22Rv1 (cell line): ENCODE data around the gene CHRNB2.

Experiments used
- H3K27ac ChIP-seq: fragments of 450-650 bp; 2 replicates; pipeline ENCODE4 v1.5.1; 2017
- CTCF ChIP-seq: fragments of 450-650 bp; IDR thresholded peaks from 2 replicates; pipeline ENCODE4 v1.5.1; 2017; ENCODE audit warnings: mild to moderate bottlenecking
- ZFX ChIP-seq: fragments of 450-650 bp; IDR thresholded peaks from 2 replicates; pipeline ENCODE4 v1.6.1; 2017; ENCODE audit warnings: antibody characterized with exemption, borderline replicate concordance

CHRNB2 gene

GRCh38 chr1:154575951-154576566 is 8.5 kb downstream of the CHRNB2 start:
- TF ChIP-seq ZFX (no peak), CTCF (no peak)

GRCh38 chr1:154577346-154578057 is 9.9 kb downstream of the CHRNB2 start:
- H3K27ac ChIP-seq: peak overlapping the region; percentile 7; the same call in 1 of the 2 replicates
- TF ChIP-seq CTCF (no peak), ZFX (no peak)

More at GRCh38 chr1:154575951-154576566, 8.5 kb downstream of the CHRNB2 start:
- H3K27ac ChIP-seq: no peak overlapping the region

GRCh38 chr1:154578058-154578418 is 10.5 kb downstream of the CHRNB2 start:
- peak overlapping the region; percentile 7; the same call in 1 of the 2 replicates for H3K27ac ChIP-seq
- TF ChIP-seq ZFX (no peak), CTCF (no peak)

- no peak overlapping the region for H3K27ac ChIP-seq
- TF ChIP-seq CTCF (no peak), ZFX (no peak)
These were observed 11.8 kb downstream of the CHRNB2 start for GRCh38 chr1:154579374-154579773.

- TF ChIP-seq ZFX: no peak
- TF ChIP-seq CTCF: no peak
- H3K27ac ChIP-seq: no peak overlapping the region
These were observed 14.2 kb downstream of the CHRNB2 start for GRCh38 chr1:154581766-154582165.

- H3K27ac ChIP-seq: no peak overlapping the region
- TF ChIP-seq ZFX (no peak), CTCF (no peak)
These were observed 15.3 kb downstream of the CHRNB2 start for GRCh38 chr1:154582885-154583284.

GRCh38 chr1:154583773-154584172 is 16.2 kb downstream of the CHRNB2 start:
- H3K27ac ChIP-seq: no peak overlapping the region
- no peak for TF ChIP-seq CTCF
- TF ChIP-seq ZFX: no peak
